ENCODE measurements around the gene ICAM1.

DNA sequence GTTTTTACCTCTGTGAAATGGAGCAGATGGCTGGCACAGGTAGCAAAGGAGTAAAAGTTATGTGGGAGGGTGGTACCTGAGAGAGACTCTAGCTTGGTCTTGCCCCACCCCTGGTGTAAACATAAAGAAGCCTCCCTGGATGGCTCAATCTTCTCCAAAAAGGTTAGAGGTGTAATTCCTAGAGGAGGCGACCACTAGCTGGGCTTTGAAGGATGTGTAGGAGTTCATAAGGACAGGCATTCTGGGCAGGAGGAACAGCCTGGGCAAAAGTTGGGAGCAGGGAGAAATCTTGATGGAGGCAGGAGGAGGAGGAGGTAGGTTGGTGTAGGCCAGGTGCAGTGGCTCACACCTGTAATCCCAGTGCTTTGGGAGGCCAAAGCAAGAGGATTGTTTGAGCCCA is 8.0 kb downstream of the ICAM1 start:
- TF ChIP-seq EZH2 (IDR thresholded peaks at IDR 0.05), result no peak
- TF ChIP-seq, protein P1, sequence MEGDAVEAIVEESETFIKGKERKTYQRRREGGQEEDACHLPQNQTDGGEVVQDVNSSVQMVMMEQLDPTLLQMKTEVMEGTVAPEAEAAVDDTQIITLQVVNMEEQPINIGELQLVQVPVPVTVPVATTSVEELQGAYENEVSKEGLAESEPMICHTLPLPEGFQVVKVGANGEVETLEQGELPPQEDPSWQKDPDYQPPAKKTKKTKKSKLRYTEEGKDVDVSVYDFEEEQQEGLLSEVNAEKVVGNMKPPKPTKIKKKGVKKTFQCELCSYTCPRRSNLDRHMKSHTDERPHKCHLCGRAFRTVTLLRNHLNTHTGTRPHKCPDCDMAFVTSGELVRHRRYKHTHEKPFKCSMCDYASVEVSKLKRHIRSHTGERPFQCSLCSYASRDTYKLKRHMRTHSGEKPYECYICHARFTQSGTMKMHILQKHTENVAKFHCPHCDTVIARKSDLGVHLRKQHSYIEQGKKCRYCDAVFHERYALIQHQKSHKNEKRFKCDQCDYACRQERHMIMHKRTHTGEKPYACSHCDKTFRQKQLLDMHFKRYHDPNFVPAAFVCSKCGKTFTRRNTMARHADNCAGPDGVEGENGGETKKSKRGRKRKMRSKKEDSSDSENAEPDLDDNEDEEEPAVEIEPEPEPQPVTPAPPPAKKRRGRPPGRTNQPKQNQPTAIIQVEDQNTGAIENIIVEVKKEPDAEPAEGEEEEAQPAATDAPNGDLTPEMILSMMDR (IDR thresholded peaks at IDR 0.05), result no peak
- no peak for TF ChIP-seq EZH2phosphoT487 (IDR thresholded peaks at IDR 0.05)

Measured in neural progenitor cell (in vitro differentiated cells).